Ishikawa (cell line): ENCODE data around the gene UBE2D4.

Experiments used
- CEBPB ChIP-seq: IDR thresholded peaks from 2 replicates; pipeline ENCODE4 v1.6.1; 2012
- CREB1 ChIP-seq: IDR thresholded peaks from 2 replicates; pipeline ENCODE4 v1.6.1; 2012; ENCODE audit warnings: low read depth
- EGR1 ChIP-seq: IDR thresholded peaks from 2 replicates; pipeline ENCODE4 v1.6.1; 2012
- EP300 ChIP-seq: IDR thresholded peaks from 2 replicates; pipeline ENCODE4 v1.6.1; 2012; ENCODE audit warnings: borderline replicate concordance
- FOXM1 ChIP-seq: IDR thresholded peaks from 2 replicates; pipeline ENCODE4 v1.6.1; 2012; ENCODE audit warnings: low read depth, borderline replicate concordance
- NFIC ChIP-seq: IDR thresholded peaks from 2 replicates; pipeline ENCODE4 v1.6.1; 2012
- RAD21 ChIP-seq: IDR thresholded peaks from 2 replicates; pipeline ENCODE4 v1.6.1; 2012; ENCODE audit warnings: low read depth
- TAF1 ChIP-seq: IDR thresholded peaks from 2 replicates; pipeline ENCODE4 v1.6.1; 2012; ENCODE audit warnings: low read depth, mild to moderate bottlenecking
- TCF12 ChIP-seq: IDR thresholded peaks from 2 replicates; pipeline ENCODE4 v1.6.1; 2012; ENCODE audit warnings: low read depth
- TEAD4 ChIP-seq: IDR thresholded peaks from 2 replicates; pipeline ENCODE4 v1.6.1; 2012
- YY1 ChIP-seq: IDR thresholded peaks from 2 replicates; pipeline ENCODE4 v1.6.1; 2012; ENCODE audit warnings: low read depth
- ZBTB7A ChIP-seq: IDR thresholded peaks from 2 replicates; pipeline ENCODE4 v1.6.1; 2012; ENCODE audit warnings: low read depth
- TF ChIP-seq, protein P1 (sequence below): IDR thresholded peaks from 2 replicates; pipeline ENCODE4 v1.6.1; 2012; ENCODE audit warnings: low read depth, mild to moderate bottlenecking
- TF ChIP-seq, protein P2 (sequence below): IDR thresholded peaks from 2 replicates; pipeline ENCODE4 v1.6.1; 2012
- TF ChIP-seq, protein P3 (sequence below): IDR thresholded peaks from 2 replicates; pipeline ENCODE4 v1.6.1; 2012

The UBE2D4 gene

DNA sequence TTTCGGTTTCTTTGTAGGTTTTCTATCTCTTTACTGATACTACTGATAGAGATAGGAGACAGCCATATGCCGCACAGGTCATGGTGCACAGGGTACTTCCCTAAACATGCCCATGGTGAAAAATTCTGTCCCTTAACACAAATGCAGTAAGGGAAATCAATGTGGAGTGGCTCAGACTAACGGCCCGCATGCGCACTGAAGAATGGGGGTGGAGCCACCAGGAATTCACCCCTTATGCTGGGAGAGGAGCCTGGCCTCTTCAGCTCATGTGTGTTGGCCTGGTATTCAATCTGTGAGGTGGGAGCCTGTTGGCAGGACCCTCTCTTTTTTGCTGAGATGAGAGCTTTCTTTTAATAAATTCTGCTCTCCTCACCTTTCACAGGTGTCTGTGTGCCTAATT is 11.4 kb upstream of the UBE2D4 start:
- TF ChIP-seq TCF12 (no peak), NFIC (no peak), CREB1 (no peak), CEBPB (no peak), EP300 (no peak), EGR1 (no peak), YY1 (no peak), RAD21 (no peak), TEAD4 (no peak), ZBTB7A (no peak)
- TF ChIP-seq, protein P1, sequence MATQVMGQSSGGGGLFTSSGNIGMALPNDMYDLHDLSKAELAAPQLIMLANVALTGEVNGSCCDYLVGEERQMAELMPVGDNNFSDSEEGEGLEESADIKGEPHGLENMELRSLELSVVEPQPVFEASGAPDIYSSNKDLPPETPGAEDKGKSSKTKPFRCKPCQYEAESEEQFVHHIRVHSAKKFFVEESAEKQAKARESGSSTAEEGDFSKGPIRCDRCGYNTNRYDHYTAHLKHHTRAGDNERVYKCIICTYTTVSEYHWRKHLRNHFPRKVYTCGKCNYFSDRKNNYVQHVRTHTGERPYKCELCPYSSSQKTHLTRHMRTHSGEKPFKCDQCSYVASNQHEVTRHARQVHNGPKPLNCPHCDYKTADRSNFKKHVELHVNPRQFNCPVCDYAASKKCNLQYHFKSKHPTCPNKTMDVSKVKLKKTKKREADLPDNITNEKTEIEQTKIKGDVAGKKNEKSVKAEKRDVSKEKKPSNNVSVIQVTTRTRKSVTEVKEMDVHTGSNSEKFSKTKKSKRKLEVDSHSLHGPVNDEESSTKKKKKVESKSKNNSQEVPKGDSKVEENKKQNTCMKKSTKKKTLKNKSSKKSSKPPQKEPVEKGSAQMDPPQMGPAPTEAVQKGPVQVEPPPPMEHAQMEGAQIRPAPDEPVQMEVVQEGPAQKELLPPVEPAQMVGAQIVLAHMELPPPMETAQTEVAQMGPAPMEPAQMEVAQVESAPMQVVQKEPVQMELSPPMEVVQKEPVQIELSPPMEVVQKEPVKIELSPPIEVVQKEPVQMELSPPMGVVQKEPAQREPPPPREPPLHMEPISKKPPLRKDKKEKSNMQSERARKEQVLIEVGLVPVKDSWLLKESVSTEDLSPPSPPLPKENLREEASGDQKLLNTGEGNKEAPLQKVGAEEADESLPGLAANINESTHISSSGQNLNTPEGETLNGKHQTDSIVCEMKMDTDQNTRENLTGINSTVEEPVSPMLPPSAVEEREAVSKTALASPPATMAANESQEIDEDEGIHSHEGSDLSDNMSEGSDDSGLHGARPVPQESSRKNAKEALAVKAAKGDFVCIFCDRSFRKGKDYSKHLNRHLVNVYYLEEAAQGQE, result no peak
- TF ChIP-seq, protein P2, sequence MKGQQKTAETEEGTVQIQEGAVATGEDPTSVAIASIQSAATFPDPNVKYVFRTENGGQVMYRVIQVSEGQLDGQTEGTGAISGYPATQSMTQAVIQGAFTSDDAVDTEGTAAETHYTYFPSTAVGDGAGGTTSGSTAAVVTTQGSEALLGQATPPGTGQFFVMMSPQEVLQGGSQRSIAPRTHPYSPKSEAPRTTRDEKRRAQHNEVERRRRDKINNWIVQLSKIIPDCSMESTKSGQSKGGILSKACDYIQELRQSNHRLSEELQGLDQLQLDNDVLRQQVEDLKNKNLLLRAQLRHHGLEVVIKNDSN, result no peak
- TF ChIP-seq, protein P3, sequence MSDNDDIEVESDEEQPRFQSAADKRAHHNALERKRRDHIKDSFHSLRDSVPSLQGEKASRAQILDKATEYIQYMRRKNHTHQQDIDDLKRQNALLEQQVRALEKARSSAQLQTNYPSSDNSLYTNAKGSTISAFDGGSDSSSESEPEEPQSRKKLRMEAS, result no peak

DNA sequence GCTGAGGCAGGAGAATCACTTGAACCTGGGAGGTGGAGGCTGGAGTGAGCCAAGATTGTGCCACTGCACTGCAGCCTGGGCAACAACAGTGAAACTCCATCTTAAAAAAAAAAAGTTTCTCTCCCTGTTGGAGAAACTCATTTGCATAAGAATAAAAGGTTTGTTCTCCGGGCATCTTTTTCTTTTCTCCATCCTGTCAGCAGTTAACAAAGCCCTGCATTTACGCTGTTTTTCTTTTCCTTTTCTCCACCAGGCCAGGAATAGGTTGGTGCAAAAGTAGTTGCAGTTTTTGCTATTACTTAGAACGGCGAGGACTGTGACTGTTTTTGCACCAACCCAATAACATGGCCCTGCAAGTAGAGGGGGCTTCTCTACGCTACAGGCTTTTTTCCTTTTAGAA is 10.3 kb upstream of the UBE2D4 start:
- TF ChIP-seq CREB1 (no peak), EP300 (no peak), TAF1 (no peak), YY1 (no peak), RAD21 (no peak), CEBPB (no peak), EGR1 (no peak), ZBTB7A (no peak), TEAD4 (no peak)
- TF ChIP-seq, protein P2, result no peak
- TF ChIP-seq, protein P1, result no peak
- TF ChIP-seq, protein P3, result no peak

DNA sequence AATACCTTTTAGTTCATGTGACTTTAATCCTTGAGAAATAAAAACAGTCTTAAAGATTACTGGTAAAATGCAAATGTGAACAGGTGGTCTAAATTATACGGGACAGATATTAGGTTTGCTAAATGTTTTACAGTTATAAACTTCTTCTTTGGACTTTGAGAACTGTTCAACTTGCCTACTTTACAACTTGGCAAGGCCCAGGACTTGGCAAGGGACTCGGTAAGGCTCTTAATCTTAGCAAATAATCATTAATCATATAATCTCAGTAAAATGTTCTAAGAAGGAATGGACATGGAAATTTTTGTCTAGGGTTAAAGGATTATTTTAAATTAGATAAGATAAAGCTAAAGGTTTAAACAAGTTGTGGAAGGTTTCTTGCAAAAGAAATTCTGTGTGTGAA is 4.8 kb upstream of the UBE2D4 start:
- TF ChIP-seq RAD21 (no peak), EP300 (no peak), TCF12 (no peak), CEBPB (no peak), TAF1 (no peak), FOXM1 (no peak), TEAD4 (no peak), EGR1 (no peak), NFIC (no peak), YY1 (no peak), CREB1 (no peak), ZBTB7A (no peak)
- TF ChIP-seq, protein P1, result no peak
- TF ChIP-seq, protein P2, result no peak
- TF ChIP-seq, protein P3, result no peak

DNA sequence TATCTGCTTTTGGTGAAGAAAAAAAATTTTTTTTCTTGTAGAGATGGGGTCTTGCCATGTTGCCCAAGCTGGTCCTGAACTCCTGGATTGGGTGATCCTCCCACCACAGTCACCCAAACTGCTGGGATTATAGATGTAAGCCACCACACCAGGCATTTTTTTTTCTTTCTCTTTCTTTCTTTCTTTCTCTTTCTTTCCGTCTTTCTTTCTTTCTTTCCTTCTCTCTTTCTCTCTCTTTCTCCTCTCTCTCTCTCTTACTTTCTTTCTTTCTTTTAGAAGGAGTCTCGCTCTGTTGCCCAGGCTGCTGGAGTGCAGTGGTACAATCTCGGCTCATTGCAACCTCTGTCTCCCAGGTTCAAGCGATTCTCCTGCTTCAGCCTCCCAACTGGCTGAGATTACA is 3.5 kb upstream of the UBE2D4 start:
- TF ChIP-seq CREB1 (no peak), TCF12 (no peak), RAD21 (no peak), NFIC (no peak)

DNA sequence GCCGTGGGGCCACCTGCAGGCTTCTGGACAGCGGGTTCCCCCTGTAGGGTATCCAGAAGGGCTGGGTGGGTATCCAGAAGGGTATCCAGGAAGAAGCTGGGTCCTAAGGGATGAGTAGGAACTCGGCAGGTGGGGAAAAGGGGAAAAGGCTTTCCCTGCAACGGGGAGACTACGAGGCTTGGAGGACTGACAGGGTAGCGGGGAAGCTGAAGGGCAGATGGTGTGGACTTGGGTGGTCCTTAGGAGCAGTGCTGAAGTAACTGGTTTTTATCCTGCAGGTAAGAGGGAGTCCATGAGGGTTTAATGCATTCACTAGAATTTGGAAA is 525 bp downstream of the UBE2D4 start:
- TF ChIP-seq, protein P1, result peak; percentile 9; the same call in 1 of the 2 replicates
- TF ChIP-seq TAF1, result no peak
